NCI-H748 treated with DMSO at 0.1 percent for 48 hours (cell line): ENCODE results near the gene MKNK1.

ENCODE experiments used
- DNase-seq: peaks from one replicate; lab custom pipeline; 2025; lab: John Stamatoyannopoulos, UW

The MKNK1 gene

GRCh38 chr1:46522184-46522968 is 81.7 kb downstream of the MKNK1 start:
- DNase-seq = no peak

DNA sequence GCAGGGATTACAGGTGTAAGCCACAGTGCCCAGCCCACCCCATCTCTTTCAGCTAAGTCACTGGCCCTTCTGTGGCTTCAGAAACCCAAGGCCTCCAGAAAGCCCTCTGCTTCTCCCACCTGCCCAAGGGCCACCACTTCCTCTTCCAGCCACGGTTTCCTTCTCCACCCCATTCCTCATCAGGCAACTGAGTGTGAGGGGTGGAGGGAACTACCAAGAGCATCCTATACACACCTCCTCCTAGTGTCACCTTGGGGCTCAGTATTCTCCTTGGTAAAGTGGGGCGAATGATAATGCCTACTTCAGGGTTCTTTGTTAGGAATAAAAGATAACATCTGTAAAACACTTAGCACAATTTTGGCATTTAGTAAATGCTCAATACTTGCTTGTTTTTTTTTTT is 82.7 kb downstream of the MKNK1 start:
- DNase-seq = no peak

- DNase-seq = no peak
Measured at GRCh38 chr1:46520063-46520911, 83.8 kb downstream of the MKNK1 start.

GRCh38 chr1:46519209-46519608 is 84.9 kb downstream of the MKNK1 start:
- no peak for DNase-seq

DNA sequence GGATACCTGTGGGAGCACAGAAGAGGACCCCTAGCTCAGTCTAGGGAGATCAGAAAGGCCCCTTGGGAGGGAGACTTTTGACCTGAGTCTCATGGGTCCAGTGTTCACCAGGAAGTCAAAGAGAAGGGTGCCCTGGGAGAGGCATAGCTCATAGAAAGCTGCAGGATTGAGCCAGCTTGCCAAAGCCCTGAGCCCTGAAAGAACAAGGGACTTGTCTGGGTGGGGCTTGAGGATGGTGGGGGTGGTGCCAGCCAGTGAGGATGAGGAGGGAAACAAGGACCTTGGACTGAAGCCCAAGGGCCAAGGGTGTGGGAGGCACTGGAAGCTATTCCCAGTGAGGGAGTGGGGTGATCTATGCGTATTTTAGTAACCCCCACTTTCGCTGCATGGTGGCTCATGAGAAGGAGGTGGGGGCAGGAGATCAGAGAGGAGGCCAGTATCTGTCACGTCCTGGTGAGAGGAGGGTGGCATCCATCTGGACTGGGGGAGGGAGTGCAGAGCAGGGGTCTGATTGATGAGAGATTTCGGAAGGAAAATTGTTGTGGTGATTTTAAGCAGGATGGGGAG is 86.1 kb downstream of the MKNK1 start:
- DNase-seq = no peak

GRCh38 chr1:46517010-46517600 is 87.0 kb downstream of the MKNK1 start:
- DNase-seq = no peak

DNA sequence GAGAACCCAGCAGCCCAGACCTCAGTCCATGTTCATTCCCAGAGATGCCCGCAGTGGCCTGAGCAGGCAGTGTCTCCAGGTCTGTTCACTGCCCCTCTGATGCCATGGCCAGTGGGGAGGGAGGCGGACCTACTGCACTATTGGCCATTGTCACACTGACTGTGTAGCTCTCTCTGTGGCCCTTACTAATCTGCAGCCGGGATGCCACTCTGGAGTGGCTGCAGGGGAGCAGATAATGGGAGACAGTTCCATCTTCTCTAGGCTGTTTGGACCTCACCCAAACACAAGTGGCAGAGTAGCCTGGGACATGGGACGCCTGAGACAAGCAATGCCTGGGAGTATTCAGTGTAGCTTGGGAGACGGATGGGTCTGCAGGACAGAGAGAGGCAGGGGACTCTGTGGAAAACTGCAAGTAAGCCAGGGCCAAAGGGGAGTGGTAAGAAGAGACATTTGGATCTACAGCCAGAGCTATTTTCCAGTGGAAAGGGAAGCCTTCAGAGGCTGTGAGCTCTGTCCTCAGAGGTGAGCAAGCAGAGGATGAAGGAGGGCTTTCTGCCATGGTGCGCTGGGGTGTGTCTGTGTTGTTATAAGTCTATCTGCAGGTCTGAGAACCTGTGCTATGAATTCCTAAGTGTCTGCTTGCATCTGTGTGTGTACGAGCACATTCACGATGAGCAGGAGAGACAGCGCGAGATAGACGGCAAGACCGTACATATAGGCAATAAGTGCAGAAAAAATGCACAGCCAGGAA is 87.7 kb downstream of the MKNK1 start:
- no peak for DNase-seq

DNA sequence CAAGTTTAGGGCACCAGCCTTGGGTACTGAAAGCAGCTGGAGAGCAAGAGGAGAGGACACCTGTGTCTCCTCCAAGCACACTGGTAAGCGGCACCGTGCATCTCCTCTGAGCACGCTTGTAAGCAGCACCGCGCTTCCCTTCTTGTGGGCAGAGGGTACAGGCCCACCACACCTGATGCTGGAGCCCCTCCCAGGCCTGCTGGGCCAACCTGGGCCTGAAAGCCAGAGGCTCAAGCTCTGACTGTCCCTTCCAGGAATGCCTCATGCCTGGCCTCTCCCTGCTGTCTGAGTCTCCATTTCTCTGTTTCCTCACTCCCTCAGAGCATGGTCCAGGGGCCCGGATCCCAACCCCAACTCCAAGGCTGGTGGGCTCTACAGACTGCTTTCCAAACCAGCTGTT is 88.5 kb downstream of the MKNK1 start:
- no peak for DNase-seq

DNA sequence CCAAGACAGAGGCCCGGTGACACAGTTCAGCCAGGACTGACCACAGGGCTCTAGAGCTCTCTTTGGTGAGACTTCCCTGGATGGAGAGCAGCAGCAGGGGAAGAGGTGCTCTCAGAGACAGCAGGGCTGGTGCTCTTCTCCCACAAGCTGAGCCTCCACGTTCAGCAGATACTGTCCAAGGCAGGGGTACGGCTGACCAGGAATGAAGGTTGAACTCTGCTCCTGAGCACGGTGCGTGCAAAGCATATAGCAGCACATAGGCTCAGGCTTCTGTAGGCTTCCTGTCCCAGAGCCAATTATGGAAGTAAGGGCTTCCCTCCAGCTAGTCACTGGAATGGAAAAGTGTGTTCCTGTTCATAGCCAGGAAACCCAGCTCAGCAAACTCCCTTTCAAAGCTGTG is 90.5 kb downstream of the MKNK1 start:
- no peak for DNase-seq

GRCh38 chr1:46512792-46513190 is 91.3 kb downstream of the MKNK1 start:
- no peak for DNase-seq

DNA sequence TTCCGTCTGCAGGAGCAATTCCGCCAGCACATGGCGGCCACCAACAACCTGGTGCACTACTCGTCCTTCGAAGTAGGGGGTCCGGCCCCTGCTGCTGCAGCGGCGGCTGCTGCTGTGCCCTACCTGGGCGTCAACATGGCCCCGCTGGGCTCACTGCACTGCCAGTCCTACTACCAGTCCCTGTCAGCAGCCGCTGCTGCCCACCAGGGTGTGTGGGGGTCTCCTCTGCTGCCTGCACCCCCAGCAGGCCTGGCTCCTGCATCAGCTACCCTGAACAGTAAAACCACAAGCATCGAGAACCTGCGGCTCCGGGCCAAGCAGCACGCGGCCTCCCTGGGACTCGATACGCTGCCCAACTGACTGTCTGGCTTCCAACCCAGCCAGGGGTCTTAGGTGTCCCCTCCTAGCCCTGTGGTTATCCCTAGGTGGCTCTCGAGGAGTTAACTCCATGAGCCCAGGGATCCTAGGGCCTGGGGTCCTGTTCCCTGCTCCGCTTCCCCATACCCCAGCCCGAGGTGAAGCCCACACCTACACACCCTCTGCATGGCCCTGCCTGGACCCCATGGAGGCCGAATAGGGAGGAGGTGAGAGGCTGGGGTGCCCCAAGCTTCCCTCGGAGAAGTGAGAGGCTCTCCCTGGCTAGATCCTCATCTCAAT is 91.8 kb downstream of the MKNK1 start:
- DNase-seq = no peak

GRCh38 chr1:46510998-46511365 is 93.1 kb downstream of the MKNK1 start:
- no peak for DNase-seq

DNA sequence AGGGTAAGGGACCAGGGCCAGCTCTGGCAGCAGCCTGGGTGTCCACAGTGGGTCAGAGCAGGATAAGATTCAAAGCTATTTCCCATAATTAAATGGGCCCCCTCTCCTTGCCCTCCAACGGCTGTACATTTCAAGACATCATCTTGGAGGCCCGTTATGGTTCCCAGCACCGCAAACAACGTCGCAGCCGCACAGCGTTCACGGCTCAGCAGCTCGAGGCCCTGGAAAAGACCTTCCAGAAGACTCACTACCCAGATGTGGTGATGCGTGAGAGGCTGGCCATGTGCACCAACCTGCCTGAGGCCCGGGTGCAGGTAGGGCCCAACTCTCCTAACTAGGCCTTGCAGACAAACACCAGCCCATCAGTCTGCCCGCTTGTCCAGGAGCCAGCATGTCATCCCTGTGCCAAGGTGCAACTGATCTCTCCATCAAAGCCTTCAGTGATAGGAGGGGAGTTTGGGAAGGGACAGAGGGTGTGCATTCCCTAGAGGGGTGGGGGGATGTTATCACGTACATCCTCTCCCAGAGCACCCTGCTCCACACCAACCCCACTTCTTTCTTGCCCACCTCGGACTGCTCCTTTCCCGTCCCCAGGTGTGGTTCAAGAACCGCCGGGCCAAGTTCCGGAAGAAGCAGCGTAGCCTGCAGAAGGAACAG is 93.6 kb downstream of the MKNK1 start:
- no peak for DNase-seq

GRCh38 chr1:46508757-46509156 is 95.3 kb downstream of the MKNK1 start:
- no peak for DNase-seq
